ENCODE data around the gene POPDC2.
"Not testable (repeated sequence)": the region's sequence is repeated elsewhere in the genome, so short reads cannot be mapped to it uniquely, and the experiment has no call there.

The POPDC2 gene

GRCh38 chr3:119613201-119613600 lies 47.2 kb downstream of the POPDC2 start:
- DNase-seq (ENCODE audit: low read depth), result no peak

DNA sequence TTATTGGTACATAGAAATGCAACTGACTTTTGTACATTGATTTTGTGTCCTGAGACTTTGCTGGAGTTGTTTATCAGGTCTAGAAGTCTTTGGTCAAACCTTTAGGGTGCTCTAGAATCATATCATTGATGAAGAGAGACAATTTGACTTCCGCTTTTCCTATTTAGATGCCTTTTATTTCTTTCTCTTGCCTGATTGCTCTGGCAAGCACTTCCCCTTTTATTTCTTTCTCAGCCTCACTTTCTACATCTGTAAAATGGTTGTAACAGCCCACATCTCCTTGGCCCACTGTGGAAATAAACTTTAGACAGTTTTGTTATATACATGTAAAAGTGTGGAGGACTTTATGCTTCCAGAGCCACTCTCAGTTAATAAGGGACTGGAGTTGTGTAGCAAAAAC lies 48.7 kb downstream of the POPDC2 start:
- no peak for DNase-seq (ENCODE audit: low read depth)

DNA sequence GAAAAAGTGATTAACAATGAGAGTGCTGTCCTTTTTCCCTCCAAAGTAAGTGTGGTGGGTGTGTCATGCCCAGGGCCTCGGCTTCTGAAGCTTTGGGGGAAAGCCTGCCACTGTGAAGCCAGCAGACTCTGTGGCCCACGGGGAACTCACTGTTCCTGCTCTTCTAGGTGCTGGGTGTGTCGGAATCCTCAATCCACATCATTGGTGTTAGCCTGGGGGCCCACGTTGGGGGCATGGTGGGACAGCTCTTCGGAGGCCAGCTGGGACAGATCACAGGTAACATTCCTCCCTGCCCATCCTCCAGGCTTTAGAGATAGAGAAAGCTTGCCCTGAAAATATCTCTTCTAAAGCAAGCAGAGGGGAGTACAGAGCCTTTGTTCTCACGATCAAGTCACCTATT lies 51.1 kb downstream of the POPDC2 start:
- no peak for DNase-seq (ENCODE audit: low read depth)

- no peak for DNase-seq (ENCODE audit: low read depth)
Observed at GRCh38 chr3:119608405-119609000, 51.9 kb downstream of the POPDC2 start.

DNA sequence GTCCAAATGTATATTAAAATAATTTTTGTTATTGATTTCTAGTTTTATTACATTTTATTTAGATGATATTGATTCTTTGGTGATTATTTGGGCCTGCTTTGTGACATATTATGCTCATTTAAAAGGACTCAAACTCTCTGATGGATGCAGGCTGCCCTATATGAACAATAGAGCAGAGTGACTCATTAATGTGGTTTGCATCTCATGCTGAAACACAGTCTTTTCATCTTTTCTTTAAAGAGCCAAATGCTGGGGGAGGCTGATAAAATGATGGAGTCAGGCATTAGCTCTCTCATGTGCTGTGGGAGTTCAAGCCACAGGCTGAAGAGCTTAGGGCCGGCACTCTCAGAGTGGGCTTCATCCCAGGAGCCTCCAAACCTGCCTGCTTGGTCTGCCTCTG lies 55.5 kb downstream of the POPDC2 start:
- peak; percentile 70 for DNase-seq (ENCODE audit: low read depth)

DNA sequence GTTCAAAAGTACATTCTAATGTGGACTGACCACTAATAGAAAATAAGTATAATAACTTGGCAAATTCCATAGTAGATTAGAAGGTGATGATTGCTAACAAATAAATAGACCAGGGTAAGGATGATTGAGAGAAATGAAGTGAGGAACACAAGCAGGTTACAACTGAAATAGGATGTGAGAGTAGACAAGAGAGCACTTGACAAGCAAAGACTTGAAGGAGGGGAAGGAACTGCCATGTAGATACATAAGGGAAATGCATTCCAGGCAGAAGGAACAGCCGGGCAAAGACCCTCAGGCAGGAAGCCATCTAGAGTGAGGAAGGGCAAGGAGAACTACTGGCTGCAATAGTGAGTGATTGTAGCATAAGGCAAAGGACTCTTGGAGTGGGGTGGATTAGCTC lies 57.7 kb downstream of the POPDC2 start:
- no peak for DNase-seq (ENCODE audit: low read depth)

- no peak for DNase-seq (ENCODE audit: low read depth)
Observed at GRCh38 chr3:119601154-119601553, 59.2 kb downstream of the POPDC2 start.

DNA sequence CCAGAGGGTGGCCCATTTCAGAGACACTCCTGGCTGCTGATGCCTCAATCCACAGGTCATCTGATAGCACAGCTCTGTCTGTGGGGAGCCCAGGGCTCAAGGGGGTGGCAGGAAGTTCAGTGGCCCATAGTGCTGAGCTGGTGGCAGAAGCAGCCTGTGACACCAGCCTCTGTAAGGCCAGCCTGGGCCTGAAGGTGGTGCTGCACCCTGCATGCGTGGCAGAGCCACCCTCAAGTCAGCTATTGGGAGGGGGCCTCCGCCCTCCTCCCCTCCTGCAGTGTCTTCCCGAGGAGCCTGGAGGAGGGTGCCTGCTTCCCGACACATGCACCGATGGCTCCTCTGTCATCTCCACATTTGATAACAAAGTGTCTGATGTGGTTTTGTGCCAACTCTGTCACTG lies 59.7 kb downstream of the POPDC2 start:
- DNase-seq (ENCODE audit: low read depth), result peak; percentile 25

GRCh38 chr3:119599558-119600174 lies 60.7 kb downstream of the POPDC2 start:
- DNase-seq (ENCODE audit: low read depth), result no peak

- no peak for DNase-seq (ENCODE audit: low read depth)
Observed at GRCh38 chr3:119598410-119599098, 61.8 kb downstream of the POPDC2 start.

GRCh38 chr3:119597548-119598288 lies 62.7 kb downstream of the POPDC2 start, which contains the start of gene PLA1A:
Gene PLA1A, plus strand, starts transcription at chr3:119597885. Its CDS starts 29 bp downstream, at chr3:119597914.
- no peak for DNase-seq (ENCODE audit: low read depth)

- DNase-seq (ENCODE audit: low read depth), result no peak
Observed at GRCh38 chr3:119596398-119596797, 64.0 kb downstream of the POPDC2 start.

DNA sequence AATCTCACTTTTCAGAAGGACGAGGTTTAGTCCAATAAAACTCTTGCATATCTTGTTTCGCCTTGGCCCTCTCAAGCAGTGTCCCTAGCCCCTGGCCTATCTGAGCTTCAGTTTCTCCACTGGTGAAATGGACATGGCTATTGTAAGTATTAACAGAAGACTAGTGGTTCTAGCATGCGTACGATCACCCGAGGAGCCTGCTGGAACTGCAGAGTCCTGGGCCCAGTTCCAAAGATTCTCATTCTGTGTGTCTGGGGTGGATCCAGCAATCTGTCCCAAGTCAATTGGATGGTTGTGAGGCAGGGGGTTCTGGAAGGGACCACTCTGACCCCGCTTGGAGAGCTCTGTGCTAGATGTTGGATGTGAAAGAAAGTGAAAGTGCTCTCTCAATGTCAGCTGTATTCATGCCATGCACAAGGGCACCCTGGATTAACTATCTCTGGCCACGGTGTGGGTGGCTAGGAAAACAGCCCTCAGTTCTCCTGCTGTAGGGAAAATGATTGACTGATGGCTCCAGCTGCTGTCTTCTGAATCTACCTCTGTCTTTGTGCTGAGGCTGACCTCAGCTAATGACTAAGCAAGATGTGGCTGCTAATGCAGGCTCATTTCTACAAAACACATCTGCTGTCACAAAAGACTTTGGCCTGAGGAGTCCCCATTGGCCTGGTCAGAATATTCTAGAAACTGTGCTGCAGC lies 64.6 kb downstream of the POPDC2 start:
- no peak for DNase-seq (ENCODE audit: low read depth)

DNA sequence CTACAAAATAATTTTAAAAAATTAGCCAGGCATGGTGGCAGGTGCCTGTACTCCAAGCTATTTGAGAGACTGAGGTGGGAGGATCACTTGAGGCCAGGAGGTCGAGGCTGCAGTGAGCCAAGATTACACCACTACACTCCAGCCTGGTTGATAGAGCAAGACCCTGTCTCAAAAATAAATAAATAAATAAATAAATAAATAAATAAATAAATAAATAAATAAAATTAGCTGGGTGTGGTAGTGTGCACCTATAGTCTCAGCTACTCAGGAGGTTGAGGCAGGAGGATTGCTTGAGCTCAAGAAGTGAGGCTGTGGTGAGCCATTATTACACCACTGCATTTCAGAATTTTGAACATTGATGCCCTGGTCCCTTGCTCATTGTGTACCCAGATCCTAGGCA lies 65.5 kb downstream of the POPDC2 start:
- not testable (repeated sequence) for DNase-seq (ENCODE audit: low read depth)

DNA sequence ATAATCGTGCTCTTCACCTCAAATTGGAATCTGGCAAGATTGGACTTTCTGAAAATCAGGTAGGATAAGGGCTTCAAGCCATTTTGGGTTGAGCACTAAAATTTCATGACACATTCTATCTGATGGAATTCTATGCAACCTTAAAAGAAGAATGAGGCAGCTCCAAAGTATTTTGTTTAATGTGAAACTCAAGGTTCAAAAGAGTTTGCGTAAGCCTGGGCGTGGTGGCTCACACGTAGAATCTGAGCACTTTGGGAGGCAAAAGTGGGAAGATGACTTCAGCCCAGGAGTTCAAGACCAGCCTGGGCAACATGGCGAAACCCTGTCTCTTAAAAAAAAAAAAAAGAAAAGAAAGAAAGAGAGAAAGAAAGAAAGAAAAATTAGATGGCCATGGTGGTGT lies 66.3 kb downstream of the POPDC2 start:
- DNase-seq (ENCODE audit: low read depth), result no peak

- DNase-seq (ENCODE audit: low read depth), result no peak
Observed at GRCh38 chr3:119592861-119593260, 67.5 kb downstream of the POPDC2 start.

Measured in ELR (cell line).